GM19099 (cell line): ENCODE measurements around the gene MED7.

Source experiments
- POLR2A ChIP-seq: IDR thresholded peaks from 3 replicates; pipeline ENCODE4 v1.6.1; 2011; ENCODE audit warnings: low read depth; ENCODE audit not compliant: insufficient read length; ENCODE audit errors: extremely low read depth

The MED7 gene

GRCh38 chr5:157142317-157143126, at the start of gene MED7:
MED7 (minus strand) TSS chr5:157142865; CDS start chr5:157139431, 3,434 bp downstream.
- peak; percentile 90 for TF ChIP-seq POLR2A

- TF ChIP-seq POLR2A = no peak
Observed at GRCh38 chr5:157189223-157189622, 46.6 kb upstream of the MED7 start.

- no peak for TF ChIP-seq POLR2A
Observed at GRCh38 chr5:157188270-157188669, 45.6 kb upstream of the MED7 start.

GRCh38 chr5:157187046-157187754, 44.5 kb upstream of the MED7 start:
- no peak for TF ChIP-seq POLR2A

- no peak for TF ChIP-seq POLR2A
Observed at GRCh38 chr5:157186309-157187045, 43.8 kb upstream of the MED7 start.

GRCh38 chr5:157184117-157184670, 41.5 kb upstream of the MED7 start:
- TF ChIP-seq POLR2A = no peak

GRCh38 chr5:157182143-157182757, 39.6 kb upstream of the MED7 start:
- TF ChIP-seq POLR2A = no peak

GRCh38 chr5:157180374-157181264, 38.0 kb upstream of the MED7 start, which contains the start of gene ITK:
ITK (plus strand) TSS chr5:157180840; CDS start chr5:157180978, 138 bp downstream.
- no peak for TF ChIP-seq POLR2A

GRCh38 chr5:157178966-157179365, 36.3 kb upstream of the MED7 start:
- TF ChIP-seq POLR2A = no peak

GRCh38 chr5:157177953-157178352, 35.3 kb upstream of the MED7 start:
- no peak for TF ChIP-seq POLR2A

- no peak for TF ChIP-seq POLR2A
Observed at GRCh38 chr5:157175071-157175612, 32.5 kb upstream of the MED7 start.

GRCh38 chr5:157172403-157172802, 29.7 kb upstream of the MED7 start:
- TF ChIP-seq POLR2A = no peak

GRCh38 chr5:157168286-157168685, 25.6 kb upstream of the MED7 start:
- TF ChIP-seq POLR2A = no peak
